RPMI7951 (cell line): Measurements from ENCODE around the gene MYO5B. TPM values are rescaled to one million over a fixed set of nuclear protein-coding genes. Genes with fewer than 3 reads are reported as not detected.
"Not testable (repeated sequence)": the region's sequence is repeated elsewhere in the genome, so short reads cannot be mapped to it uniquely, and the experiment has no call there.

ENCODE experiments used
- DNase-seq: peaks from one replicate; pipeline ENCODE4 v3.0.0-alpha.2; 2012; ENCODE audit warnings: low read depth
- total RNA-seq: library from RNA; depleted of rRNA; stranded (reverse); fragments of >200 nt; shearing (Covaris generic); gene quantifications from 2 replicates; pipeline ENCODE4 v1.2.3, GENCODE V29; 2014; rRNA removed

MYO5B gene
- total RNA-seq, result under 0.01 and 0.36 TPM in 2 replicates

GRCh38 chr18:50194631-50195532 lies at the start of gene MYO5B:
Gene MYO5B (minus strand): TSS chr18:50195147. CDS start chr18:50194793, 354 bp downstream.
- DNase-seq, result no peak

GRCh38 chr18:50241768-50242167 lies 46.8 kb upstream of the MYO5B start:
- not testable (repeated sequence) for DNase-seq

GRCh38 chr18:50240080-50240563 lies 45.2 kb upstream of the MYO5B start:
- DNase-seq, result peak; percentile 5

- DNase-seq, result no peak
These were observed 37.5 kb upstream of the MYO5B start for GRCh38 chr18:50232419-50232818.

GRCh38 chr18:50231621-50232020 lies 36.7 kb upstream of the MYO5B start:
- no peak for DNase-seq

- not testable (repeated sequence) for DNase-seq
These were observed 25.3 kb upstream of the MYO5B start for GRCh38 chr18:50220249-50220648.

GRCh38 chr18:50218432-50219197 lies 23.7 kb upstream of the MYO5B start:
- DNase-seq, result peak; percentile 6

- no peak for DNase-seq
These were observed 14.4 kb upstream of the MYO5B start for GRCh38 chr18:50209311-50209710.

- no peak for DNase-seq
These were observed 12.8 kb upstream of the MYO5B start for GRCh38 chr18:50207722-50208121.

- DNase-seq, result peak; percentile 15
These were observed 9.1 kb upstream of the MYO5B start for GRCh38 chr18:50203801-50204604.

- no peak for DNase-seq
These were observed 6.6 kb upstream of the MYO5B start for GRCh38 chr18:50201476-50202018.

GRCh38 chr18:50199921-50200320 lies 5.0 kb upstream of the MYO5B start:
- no peak for DNase-seq

- DNase-seq, result no peak
These were observed 4.5 kb upstream of the MYO5B start for GRCh38 chr18:50199346-50199855.

- no peak for DNase-seq
These were observed 1.3 kb upstream of the MYO5B start for GRCh38 chr18:50196261-50196660.

GRCh38 chr18:50195689-50196088 lies 742 bp upstream of the MYO5B start:
- DNase-seq, result no peak

- no peak for DNase-seq
These were observed 934 bp downstream of the MYO5B start for GRCh38 chr18:50193796-50194630.

- no peak for DNase-seq
These were observed 1.8 kb downstream of the MYO5B start for GRCh38 chr18:50192995-50193795.

- no peak for DNase-seq
These were observed 4.0 kb downstream of the MYO5B start for GRCh38 chr18:50190926-50191325.

GRCh38 chr18:50190236-50190635 lies 4.7 kb downstream of the MYO5B start:
- DNase-seq, result no peak
